Measurements from ENCODE around the gene IGFBP6.

GRCh38 chr12:53049571-53050318 is 47.7 kb upstream of the IGFBP6 start, which contains the start of gene TNS2:
- TF ChIP-seq SIN3A (IDR thresholded peaks at IDR 0.05; ENCODE audit: borderline replicate concordance in 2 of 2, control insufficient read depth in 1 of 2, low read depth in 2 of 2, low read length in 2 of 2) (no peak), HCFC1 (IDR thresholded peaks at IDR 0.05; ENCODE audit: low read depth, low read length) (no peak), CTCF (IDR thresholded peaks at IDR 0.05 in 2 of 3, conservative IDR thresholded peaks at IDR 0.05 in 1 of 3; ENCODE audit: insufficient read depth in 2 of 3, low read depth in 1 of 3, low read length in 3 of 3) (no peak), POLR2A (conservative IDR thresholded peaks at IDR 0.05) (no peak), ATF1 (CRISPR knock-in tag; IDR thresholded peaks at IDR 0.05) (no peak), ATF1 (tag; IDR thresholded peaks at IDR 0.05) (no peak), ELK1 (CRISPR knock-in tag; IDR thresholded peaks at IDR 0.05) (no peak), GABPA (tag; conservative IDR thresholded peaks at IDR 0.05; ENCODE audit: low read depth) (no peak; the same call in 1 of the 2 replicates), HDAC1 (IDR thresholded peaks at IDR 0.05) (no peak), CREM (IDR thresholded peaks at IDR 0.05; ENCODE audit: low read depth) (no peak), HNRNPK (IDR thresholded peaks at IDR 0.05; ENCODE audit: low read depth, low read length, poor library complexity, severe bottlenecking) (no peak), RFX5 (IDR thresholded peaks at IDR 0.05; ENCODE audit: low read depth, low read length) (no peak), RAD21 (CRISPR knock-in tag; conservative IDR thresholded peaks at IDR 0.05 in 1 of 2, IDR thresholded peaks at IDR 0.05 in 1 of 2) (no peak), TARDBP (IDR thresholded peaks at IDR 0.05) (no peak)
